Liver (tissue), 3 donors: Measurements from ENCODE around the gene PAPOLB.

Source experiments
- CTCF ChIP-seq: fragments of 150-350 bp; IDR thresholded peaks from 2 replicates; pipeline ENCODE4 v1.5.1; 2017; ENCODE audit warnings: improper control_type of control experiment, low read depth, low read length; ENCODE audit not compliant: missing input control
- GABPA ChIP-seq, 2 donors: IDR thresholded peaks in 1 of 2; conservative IDR thresholded peaks in 1 of 2; 2 replicates each; pipeline ENCODE4 v1.6.1; 2016; ENCODE audit warnings: antibody characterized with exemption in 2 of 2, mild to moderate bottlenecking in 1 of 2, moderate library complexity in 1 of 2
- MAX ChIP-seq: IDR thresholded peaks from 2 replicates; pipeline ENCODE4 v1.6.1; 2016; ENCODE audit warnings: antibody characterized with exemption
- RAD21 ChIP-seq, 2 donors: IDR thresholded peaks; 2 replicates each; pipeline ENCODE4 v1.6.1; 2016; ENCODE audit warnings: antibody characterized with exemption in 2 of 2, mild to moderate bottlenecking in 2 of 2
- YY1 ChIP-seq: IDR thresholded peaks from 2 replicates; pipeline ENCODE4 v1.6.1; 2016; ENCODE audit warnings: antibody characterized with exemption, mild to moderate bottlenecking
- TF ChIP-seq, protein P1 (sequence below): IDR thresholded peaks from 2 replicates; pipeline ENCODE4 v1.6.1; 2016; ENCODE audit warnings: antibody characterized with exemption
- donor health status: healthy.
- donor health status: healthy.

GRCh38 chr7:4885317-4885807, 23.5 kb upstream of the PAPOLB start:
- TF ChIP-seq YY1 (no peak), GABPA (IDR thresholded peaks at IDR 0.05 in 1 of 2, conservative IDR thresholded peaks at IDR 0.05 in 1 of 2) (no peak), CTCF (no peak), RAD21 (IDR thresholded peaks at IDR 0.05) (no peak), MAX (no peak)
- TF ChIP-seq, protein P1, sequence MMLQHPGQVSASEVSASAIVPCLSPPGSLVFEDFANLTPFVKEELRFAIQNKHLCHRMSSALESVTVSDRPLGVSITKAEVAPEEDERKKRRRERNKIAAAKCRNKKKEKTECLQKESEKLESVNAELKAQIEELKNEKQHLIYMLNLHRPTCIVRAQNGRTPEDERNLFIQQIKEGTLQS, result no peak
